MM.1S (cell line): ENCODE data around the gene NKX2-3.

Experiments used
- EZH2phosphoT487 ChIP-seq: fragments of 300-600 bp; sonication (generic); IDR thresholded peaks from 2 replicates; pipeline ENCODE4 v1.6.1; 2018; ENCODE audit warnings: antibody characterized with exemption, low read length
- TF ChIP-seq, protein P1 (sequence below): fragments of 300-600 bp; sonication (generic); IDR thresholded peaks from 2 replicates; pipeline ENCODE4 v1.5.1; 2016; ENCODE audit warnings: antibody characterized with exemption, low read length, mixed read lengths

GRCh38 chr10:99527526-99528493, 4.9 kb upstream of the NKX2-3 start:
- TF ChIP-seq, protein P1, sequence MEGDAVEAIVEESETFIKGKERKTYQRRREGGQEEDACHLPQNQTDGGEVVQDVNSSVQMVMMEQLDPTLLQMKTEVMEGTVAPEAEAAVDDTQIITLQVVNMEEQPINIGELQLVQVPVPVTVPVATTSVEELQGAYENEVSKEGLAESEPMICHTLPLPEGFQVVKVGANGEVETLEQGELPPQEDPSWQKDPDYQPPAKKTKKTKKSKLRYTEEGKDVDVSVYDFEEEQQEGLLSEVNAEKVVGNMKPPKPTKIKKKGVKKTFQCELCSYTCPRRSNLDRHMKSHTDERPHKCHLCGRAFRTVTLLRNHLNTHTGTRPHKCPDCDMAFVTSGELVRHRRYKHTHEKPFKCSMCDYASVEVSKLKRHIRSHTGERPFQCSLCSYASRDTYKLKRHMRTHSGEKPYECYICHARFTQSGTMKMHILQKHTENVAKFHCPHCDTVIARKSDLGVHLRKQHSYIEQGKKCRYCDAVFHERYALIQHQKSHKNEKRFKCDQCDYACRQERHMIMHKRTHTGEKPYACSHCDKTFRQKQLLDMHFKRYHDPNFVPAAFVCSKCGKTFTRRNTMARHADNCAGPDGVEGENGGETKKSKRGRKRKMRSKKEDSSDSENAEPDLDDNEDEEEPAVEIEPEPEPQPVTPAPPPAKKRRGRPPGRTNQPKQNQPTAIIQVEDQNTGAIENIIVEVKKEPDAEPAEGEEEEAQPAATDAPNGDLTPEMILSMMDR = no peak
- TF ChIP-seq EZH2phosphoT487 = no peak
